Measurements from ENCODE around the gene ZSCAN12. TPM values are rescaled to one million over a fixed set of nuclear protein-coding genes. Genes with fewer than 3 reads are reported as not detected.

Gene ZSCAN12
- total RNA-seq, 1 experiment from 2014 or later: 0.81 TPM

DNA sequence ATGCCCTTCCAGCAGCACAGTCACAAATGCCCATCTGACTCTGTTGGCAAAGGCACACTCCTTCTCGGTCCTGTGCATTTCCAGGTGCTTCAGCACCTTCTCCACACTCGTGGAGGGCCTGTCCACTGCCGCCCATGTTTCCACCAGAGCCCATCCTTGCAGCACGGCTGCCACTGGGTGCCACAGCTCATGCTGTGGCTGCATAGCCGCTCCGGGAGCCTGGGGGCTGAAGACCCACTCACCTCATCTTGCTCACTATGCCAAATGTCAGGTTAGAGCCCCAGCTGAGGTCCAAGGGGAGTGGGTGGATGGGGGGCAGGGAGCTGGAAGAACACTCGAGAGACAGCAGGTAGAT lies 42.9 kb downstream of the ZSCAN12 start:
- ChIA-PET CTCF (interaction anchor here (0.6 to 2.7 kb wide), 15 partner anchors 14 to 519 kb away, joined by 3 to 20 read pairs (median 4); partner anchors contain the start of genes ZKSCAN4 and ZKSCAN8), POLR2A (interaction anchor here (0.9 to 2.8 kb wide), 9 partner anchors 14 to 518 kb away, joined by 3 to 14 read pairs (median 4); partner anchors contain the start of gene ZKSCAN8), RAD21 (ENCODE audit: low non-redundant PET in 1 of 2, low total read pairs in 2 of 2, uncharacterized antibody in 2 of 2, unreplicated experiment in 2 of 2) (interaction anchor here (1.3 to 1.7 kb wide), 3 partner anchors 104 to 215 kb away, joined by 3 to 4 read pairs (median 3); partner anchors contain the start of genes ZKSCAN8 (in 2 of the 2) and ZKSCAN4 (in 1 of the 2))
- Histone ChIP-seq H3K9me2 (ENCODE audit: insufficient read depth) (no peaks in the 10 kb centered on the region), H3K4me1 (ENCODE audit: control insufficient read depth in 1 of 2, insufficient read depth in 2 of 2, low read length in 2 of 2) (peaks cover 32 to 49% of the 10 kb centered on the region in 2 experiments), H2AFZ (ENCODE audit: low read depth, low read length, poor library complexity, severe bottlenecking) (no peak overlapping the region), H3K27ac (ENCODE audit: low read depth, low read length) (peak overlapping the region; percentile 85), H3K36me3 (ENCODE audit: control insufficient read depth in 1 of 2, insufficient read depth in 2 of 2, low read length in 2 of 2) (peaks cover 3 to 4% of the 10 kb centered on the region in 2 experiments; a peak in 2 of 4 replicates), H3K79me2 (ENCODE audit: insufficient read depth, low read length) (peaks cover 50% of the 10 kb centered on the region), H3K4me2 (ENCODE audit: low read length) (peak overlapping the region; percentile 94), H3K4me3 (replicated peaks in 1 of 2; ENCODE audit: low read depth in 1 of 2, low read length in 2 of 2) (no peak overlapping the region), H4K20me1 (ENCODE audit: insufficient read depth) (no peaks in the 10 kb centered on the region), H3K9me3 (ENCODE audit: control insufficient read depth in 1 of 2, insufficient read depth in 1 of 2, low read depth in 1 of 2, low read length in 2 of 2) (no peaks in the 10 kb centered on the region), H3K27me3 (ENCODE audit: insufficient read depth, low read length) (no peaks in the 10 kb centered on the region), H3K9ac (ENCODE audit: low read length) (peak overlapping the region; percentile 70)
- intact Hi-C loops (cut with micrococcal nuclease): loop anchor here (1.0 to 10.0 kb wide), 5 partner anchors 104 to 452 kb away; partner anchors contain the start of genes ZKSCAN4 and ZKSCAN8
- TF ChIP-seq SIN3A (IDR thresholded peaks at IDR 0.05; ENCODE audit: low read depth): no peak
- TF ChIP-seq, protein P1, sequence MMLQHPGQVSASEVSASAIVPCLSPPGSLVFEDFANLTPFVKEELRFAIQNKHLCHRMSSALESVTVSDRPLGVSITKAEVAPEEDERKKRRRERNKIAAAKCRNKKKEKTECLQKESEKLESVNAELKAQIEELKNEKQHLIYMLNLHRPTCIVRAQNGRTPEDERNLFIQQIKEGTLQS (IDR thresholded peaks at IDR 0.05): no peak
- TF ChIP-seq JUND (IDR thresholded peaks at IDR 0.05): no peak
- TF ChIP-seq, protein P2, sequence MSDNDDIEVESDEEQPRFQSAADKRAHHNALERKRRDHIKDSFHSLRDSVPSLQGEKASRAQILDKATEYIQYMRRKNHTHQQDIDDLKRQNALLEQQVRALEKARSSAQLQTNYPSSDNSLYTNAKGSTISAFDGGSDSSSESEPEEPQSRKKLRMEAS (IDR thresholded peaks at IDR 0.05): no peak
- TF ChIP-seq POLR2A (IDR thresholded peaks at IDR 0.05; ENCODE audit: borderline replicate concordance, extremely low read depth, insufficient read depth, insufficient read length): no peak
- no peak for TF ChIP-seq POLR2AphosphoS5 (IDR thresholded peaks at IDR 0.05; ENCODE audit: low read depth, low read length)
- TF ChIP-seq TCF7L2 (IDR thresholded peaks at IDR 0.05; ENCODE audit: borderline replicate concordance, extremely low read depth, insufficient read depth, insufficient read length): no peak
- TF ChIP-seq ZNF274 (IDR thresholded peaks at IDR 0.05; ENCODE audit: low read depth, low read length): no peak
- TF ChIP-seq EZH2phosphoT487 (IDR thresholded peaks at IDR 0.05; ENCODE audit: borderline replicate concordance): no peak
- TF ChIP-seq SP1 (IDR thresholded peaks at IDR 0.05; ENCODE audit: low read depth): no peak
- no peak for TF ChIP-seq ZFX (IDR thresholded peaks at IDR 0.05)
- TF ChIP-seq SRF (IDR thresholded peaks at IDR 0.05; ENCODE audit: low read depth): no peak
- TF ChIP-seq ELF1 (IDR thresholded peaks at IDR 0.05; ENCODE audit: borderline replicate concordance, low read depth): no peak
- no peak for TF ChIP-seq YY1 (IDR thresholded peaks at IDR 0.05; ENCODE audit: extremely low read depth, insufficient replicate concordance, low read depth, low read length)
- TF ChIP-seq RAD21 (IDR thresholded peaks at IDR 0.05; ENCODE audit: low read depth): no peak
- no peak for TF ChIP-seq FOSL1 (IDR thresholded peaks at IDR 0.05; ENCODE audit: low read depth)
- no peak for TF ChIP-seq CBX3 (IDR thresholded peaks at IDR 0.05; ENCODE audit: low read depth)
- no peak for TF ChIP-seq EZH2 (IDR thresholded peaks at IDR 0.05)
- no peak for TF ChIP-seq CEBPB (IDR thresholded peaks at IDR 0.05; ENCODE audit: low read depth)
- DNase-seq (ENCODE audit: low read depth, low spot score) (no peak), ATAC-seq (no peak)
- no TSS peak for BruUV-seq (replicated peaks)
